NCI-H526 treated with DMSO at 0.1 percent for 48 hours (cell line): ENCODE measurements around the gene PER2.

ENCODE experiments used
- DNase-seq: peaks from one replicate; lab custom pipeline; 2025; lab: John Stamatoyannopoulos, UW

Gene PER2

DNA sequence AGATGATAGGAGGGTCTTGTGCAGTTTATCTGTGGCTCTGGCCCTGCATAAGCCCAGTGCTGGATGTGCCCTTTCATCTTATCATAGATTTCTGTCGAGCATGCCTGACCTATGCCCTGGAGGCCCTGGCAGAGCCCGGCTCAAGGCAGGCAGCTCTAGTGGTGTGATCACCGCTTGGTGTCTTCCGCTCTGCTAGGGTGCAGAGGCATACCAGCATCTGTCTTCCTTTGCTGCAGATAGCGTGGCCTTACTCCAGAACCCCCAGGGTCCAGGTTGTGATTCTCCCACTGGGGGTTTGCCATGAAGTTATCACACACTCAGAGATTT lies 18.2 kb upstream of the PER2 start:
- DNase-seq, result no peak

DNA sequence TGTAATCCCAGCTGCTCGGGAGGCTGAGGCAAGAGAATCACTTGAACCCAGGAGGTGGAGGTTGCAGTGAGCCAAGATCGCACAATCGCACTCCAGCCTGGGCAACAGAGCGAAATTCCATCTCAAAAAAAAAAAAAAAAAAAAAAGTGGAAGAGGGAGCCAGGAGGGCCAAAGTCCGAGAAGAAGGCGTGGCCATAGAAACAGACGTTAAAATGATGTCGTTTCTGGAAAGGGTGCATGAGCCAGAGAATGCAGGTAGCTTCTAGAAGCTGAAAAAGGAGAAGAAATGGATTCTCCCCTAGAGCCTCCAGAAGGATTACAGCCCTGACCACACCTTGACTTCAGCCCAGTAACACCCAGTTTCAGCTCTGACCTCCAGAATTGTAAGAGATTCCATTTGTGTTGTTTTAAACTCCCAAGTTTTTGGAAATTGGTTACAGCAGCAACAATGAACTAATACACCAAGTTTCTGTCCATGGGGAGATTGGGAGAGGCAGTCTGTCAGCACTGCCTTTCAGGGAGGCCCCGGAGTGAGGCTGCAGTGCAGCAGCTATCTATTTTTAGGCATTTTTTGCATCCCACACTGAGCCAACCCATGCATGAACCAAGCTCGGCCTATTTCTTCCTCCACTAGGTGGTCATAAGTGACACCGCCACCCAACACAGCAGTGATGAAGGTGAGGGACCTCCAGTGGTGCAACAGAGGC lies 17.7 kb upstream of the PER2 start:
- no peak for DNase-seq

DNA sequence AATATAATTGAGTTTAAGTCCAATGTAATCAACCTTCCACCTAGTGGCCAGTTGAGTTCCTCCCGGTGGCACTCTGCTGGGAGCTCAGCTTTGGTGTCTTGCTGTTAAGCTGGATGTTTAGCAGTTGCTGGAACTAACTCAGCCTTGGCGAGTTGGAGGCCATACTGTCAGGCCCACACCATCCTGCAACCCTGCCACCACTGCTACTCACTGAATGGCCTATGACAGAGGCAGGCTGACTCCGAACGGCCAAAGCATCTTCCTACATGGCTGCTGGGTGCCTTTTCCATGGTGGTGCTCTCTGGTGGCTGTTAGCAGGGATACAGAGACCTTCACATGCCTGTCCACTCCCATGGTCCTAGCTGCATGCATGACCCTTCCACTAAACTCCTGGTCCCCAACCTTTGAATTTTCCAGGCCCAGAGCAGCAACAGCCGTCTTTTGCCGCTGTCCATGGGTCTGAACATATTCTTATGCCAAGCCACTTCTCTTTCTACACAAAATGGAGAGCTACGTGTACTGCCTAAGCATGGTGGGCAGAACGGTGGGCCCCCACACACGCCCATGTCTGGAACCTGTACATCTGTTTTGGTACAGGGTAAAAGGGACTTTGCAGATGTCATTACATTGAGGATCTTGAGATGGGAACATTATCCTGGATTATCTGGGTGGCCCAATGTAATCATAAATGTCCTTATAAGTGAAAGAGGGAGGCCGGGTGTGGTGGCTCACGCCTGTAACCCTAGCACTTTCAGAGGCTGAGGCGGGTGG lies 16.9 kb upstream of the PER2 start:
- no peak for DNase-seq

DNA sequence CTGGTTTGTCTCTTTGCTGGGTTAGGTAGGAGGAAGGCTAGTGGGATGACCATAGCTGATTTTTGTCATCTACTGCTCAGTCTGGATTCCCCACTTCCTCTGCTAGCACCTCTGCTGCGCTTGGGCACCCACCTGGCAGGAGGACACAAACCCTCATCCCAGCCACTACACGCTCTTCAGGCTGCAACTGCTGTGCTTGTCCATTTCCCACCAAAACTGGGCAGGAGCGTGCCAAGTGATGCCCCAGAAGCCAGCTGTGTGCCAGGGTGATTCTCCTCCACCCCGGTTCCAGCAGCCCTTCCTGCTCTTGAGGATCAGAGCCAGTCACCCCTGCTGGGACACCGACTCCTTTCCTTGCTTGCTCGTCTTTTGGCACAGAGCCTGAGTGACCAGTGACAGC lies 15.7 kb upstream of the PER2 start:
- no peak for DNase-seq

DNA sequence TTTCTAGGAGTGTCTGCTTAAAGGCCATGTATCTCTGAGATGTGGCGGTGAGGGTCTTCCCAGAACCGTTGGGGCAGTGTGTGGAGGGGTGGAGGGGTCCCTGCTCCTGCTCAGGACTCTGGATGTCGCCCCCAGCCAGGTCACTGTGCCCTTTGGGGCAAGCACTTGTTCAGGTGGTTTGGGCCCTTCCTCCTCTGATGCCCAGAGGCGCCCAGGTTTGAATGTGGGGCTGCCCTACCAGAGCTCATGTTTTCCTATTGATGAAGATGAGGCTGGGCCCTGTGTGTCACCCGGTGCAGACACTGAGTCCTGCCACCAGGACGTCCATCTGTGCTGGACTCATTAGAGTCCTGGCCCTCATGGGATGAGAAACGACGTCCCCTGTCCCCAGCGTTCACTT lies 14.3 kb upstream of the PER2 start:
- DNase-seq, result no peak

DNA sequence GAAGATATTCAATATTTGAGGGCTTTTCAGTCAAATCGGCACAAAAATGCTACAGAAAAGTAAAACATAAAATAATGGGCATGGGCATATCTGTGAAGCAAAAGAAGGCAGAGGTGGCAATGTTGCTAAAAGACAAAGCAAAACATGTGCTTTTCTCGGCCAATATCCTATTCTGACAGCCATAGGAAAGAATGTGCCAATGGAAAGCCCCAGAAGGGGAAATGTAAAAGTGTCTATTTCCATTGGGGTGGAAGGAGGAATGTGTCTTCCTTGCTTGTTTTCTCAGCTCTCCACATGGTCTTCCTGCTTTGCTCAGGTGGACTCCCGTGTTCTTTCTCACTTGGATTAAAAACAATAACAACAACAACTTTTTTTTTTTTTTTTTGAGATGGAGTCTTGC lies 13.7 kb upstream of the PER2 start:
- no peak for DNase-seq

DNA sequence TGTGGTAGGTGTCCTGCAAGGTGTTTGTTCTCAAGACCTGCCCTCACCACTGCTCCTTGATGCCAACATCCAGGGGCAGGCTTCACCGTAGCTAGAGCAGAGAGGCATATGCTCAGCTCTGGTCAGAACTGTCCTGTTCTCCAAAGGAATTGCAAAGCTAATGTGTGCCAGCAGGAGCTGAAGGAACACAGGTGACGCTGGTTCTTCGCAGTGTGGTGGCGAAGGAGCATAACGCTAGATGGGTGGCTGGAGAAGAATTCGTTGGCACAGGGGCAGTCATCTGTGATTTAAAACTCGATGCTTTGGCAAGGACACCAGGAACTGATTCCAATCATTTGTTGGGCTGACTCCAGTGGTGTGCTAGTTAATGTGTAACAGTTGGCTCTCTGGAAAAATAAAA lies 11.4 kb upstream of the PER2 start:
- DNase-seq, result no peak

DNA sequence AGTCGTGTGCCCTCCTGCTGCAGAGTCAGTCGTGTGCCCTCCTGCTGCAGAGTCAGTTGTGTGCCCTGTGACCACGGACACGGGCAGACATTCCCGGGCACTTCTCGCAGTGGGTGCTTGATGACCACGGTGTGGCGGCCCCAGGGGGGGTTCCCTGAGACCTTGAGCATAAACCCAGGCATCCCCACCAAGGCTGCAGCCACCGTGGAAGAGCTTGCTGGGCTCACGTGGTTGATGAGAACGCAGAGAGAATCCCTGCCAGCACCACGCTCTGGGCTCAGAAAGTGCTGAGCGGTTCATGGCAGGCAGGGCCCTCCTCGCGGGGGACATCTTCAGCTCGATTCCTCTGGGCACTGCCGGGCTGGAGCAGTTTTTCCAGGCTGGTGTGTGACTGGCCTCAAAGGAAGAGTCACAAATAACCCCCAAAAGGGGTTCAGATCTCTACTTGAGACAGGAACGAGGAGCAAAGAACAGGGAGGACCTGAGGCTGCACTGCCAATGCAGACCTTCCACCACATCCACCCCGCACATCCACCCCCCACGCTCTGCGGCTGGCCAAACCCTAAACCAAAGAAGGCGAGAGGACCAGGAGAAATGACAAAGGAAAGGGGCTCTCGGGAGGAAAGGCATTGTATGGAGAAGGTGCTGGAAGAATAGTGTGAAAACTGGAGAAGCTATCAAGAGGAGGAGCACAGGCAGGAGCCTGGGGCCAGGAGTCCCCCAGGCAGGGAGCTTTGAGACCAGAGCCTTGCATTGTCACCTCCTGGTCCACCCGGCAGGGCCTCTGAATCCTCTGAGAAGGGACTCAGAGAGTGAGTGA lies 8.4 kb upstream of the PER2 start:
- DNase-seq, result no peak

DNA sequence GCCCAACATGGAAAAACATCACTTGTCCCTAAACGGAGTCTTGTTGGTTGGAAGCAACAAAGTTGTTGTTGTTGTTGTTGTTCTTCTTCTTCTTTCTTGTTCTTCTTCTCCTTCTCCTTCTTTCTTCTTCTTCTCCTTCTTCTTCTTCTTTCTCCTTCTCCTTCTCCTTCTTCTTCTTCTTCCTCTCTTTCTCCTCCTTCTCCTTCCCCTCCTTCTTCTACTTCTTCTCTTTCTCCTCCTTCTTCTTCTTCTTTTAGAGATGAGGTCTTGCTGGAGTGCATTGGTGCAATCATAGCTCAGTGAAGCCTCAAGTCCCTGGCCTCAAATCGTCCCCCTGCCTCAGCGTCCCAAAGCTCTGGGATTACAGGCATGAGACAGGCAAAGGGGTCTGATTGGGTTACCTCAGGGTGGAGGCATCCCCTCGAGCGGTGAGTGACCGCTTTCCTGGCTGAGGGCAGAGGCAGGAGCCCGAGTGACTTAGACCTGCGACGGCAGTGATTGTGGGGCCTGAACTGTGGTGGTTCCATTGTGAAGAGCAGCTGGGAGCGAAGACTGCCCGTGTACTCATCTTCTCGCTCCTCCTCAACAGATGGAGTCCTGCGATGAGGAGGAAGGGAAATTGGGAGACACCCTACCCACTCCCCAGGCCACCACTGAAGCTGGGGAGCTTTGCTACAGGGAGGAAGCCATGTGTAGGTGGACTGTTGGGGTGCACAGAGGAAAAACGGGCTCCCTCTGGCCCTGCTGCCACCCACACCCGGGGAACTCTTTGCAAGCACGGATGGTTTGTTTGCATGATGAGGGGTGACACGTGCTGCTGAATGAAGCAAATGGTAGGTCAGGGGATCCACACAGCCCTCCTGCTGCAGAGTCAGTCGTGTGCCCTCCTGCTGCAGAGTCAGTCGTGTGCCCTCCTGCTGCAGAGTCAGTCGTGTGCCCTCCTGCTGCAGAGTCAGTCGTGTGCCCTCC lies 7.0 kb upstream of the PER2 start:
- no peak for DNase-seq

DNA sequence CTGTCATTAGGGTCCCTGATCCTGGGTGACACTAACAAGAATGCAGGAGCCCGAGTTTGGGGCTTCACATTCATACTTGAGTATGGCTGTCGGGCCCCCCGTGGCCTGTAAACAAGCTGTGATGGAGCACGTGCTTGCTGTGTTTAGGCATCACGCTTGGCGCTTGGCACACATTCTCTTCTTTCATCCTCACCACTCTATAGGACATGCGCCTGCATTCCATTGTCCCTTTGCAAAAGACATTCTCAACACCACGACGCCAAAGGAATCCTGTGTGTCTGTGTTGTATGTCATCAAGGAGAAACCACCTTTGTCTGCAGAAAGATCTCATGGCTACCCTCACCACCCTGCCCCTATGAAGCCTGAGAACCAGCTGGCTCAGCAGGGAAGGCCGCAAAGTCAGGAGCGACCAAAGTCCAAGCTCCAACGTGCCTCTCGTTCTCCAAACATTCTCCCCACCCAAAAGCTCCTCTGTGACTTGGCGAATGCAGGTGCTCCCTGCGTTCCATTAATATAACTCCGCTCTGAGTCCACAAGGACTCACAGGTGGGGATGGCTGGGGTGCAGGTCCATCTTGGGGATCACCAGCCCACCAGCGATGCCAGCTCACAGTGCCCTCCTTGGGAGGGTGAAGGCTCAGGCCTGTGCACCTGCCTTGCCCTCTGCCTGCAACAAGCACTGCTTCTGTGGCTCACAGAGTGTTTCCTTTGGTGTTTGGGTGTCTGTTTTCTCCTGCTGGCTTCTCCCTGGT lies 6.2 kb upstream of the PER2 start:
- DNase-seq, result no peak

DNA sequence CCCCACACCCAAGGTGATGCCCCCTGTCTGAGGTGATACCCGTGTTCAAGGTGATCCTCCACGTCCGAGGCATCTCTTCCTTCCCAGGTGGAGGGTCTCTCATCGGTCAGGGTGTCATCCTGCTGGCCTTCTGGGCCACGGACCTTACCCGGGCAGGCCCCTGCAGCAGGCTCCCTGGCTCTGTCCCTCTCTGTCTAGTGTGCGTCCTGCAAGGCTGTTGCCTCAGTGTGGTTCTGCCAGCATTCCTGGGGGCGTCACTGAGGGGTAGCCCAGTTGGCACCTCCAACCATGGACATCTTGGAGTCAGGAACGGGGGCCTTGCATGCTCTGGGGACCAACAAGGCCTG lies 5.6 kb upstream of the PER2 start:
- no peak for DNase-seq

DNA sequence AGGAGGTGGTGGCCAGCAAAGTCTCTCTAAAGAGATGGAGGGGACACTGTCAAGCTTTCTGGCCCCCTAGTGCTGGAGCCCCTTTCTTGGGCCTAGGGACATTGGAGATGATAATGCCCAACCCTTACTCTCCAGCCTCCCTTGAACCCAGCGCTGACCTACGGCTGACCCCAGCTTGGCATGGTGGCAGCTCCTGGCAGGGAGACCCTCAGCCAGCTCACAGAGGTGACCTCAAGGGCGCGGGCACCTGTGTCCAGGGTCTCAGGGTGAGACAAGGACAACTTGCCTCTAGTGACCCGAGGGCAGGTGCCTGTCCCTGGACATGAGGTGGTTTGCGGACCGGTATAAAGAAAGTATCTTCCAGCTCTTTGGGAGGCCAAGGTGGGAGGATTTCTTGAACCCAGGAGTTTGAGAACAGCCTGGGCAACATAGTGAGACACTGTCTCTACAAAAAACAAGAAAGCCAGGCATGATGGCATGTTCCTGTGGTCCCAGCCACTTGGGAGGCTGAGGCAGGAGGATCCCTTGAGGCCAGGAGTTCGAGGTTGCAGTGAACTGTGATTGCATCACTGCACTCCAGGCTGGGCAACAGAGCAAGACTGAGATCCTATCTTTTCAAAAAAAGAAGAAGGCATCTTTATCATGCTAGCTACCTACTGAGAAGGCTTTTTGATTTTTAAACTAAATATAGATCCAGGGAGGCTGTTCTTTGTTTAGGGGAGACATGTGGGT lies 3.3 kb upstream of the PER2 start:
- DNase-seq, result no peak

DNA sequence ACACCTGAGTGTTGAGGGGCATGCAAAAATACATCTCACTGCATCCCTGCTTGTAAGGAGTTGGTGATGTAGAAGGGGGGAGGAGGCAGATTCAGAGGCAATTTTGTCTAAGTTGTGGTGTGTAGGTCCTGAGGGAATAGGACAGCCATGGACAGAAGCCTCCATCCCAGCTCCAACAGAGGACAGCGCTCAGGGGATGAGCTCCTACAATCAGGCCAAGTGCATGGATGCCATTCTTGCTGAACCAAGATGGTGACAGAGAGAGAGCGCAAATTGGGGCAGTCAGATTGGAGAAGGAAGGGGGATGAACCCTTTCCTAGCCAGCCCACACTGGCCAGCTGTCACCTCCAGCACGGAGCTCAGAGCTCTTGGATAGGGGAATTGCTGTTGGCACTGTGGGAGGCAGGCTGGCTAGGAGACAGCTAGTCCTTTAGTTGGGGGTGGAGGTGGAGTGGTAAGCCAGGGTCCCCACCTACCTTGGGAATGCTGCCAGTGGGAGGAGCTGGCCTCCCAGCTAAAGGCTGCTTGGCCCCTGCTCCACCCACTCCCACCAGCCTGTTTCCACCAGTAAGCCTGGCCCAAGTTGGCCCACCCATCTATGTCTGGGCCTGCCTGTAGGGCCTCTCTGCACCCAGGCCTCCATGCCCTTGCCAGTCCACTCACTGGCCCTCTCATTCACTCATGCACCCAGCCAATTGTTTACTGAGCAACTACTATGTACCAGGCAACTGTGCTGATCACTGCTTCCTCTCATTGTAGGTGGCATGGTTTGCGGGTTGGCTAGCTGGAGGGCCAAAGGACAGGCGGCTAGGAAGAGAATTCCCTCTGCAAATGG lies 2.5 kb upstream of the PER2 start:
- no peak for DNase-seq

DNA sequence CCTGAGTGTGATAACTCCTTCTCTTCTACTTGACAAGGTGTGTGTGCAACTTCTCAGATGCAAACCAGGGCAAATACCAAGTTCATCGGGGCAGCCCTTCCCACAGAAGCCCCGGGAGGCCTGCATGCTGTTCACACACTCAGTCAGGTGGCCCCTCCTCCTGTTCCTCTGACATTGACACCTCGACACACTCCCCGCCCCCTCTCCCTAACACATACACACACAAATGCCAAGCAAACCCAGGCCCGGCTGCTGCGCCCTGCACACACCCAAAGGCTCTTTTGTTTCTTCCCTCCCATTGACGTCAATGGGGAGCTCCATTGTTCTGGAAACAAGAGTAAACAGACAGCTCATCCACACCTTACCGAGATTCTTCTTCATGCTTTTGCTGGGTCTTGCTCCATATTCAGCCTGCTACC lies 1.7 kb upstream of the PER2 start:
- DNase-seq, result peak; percentile 75

DNA sequence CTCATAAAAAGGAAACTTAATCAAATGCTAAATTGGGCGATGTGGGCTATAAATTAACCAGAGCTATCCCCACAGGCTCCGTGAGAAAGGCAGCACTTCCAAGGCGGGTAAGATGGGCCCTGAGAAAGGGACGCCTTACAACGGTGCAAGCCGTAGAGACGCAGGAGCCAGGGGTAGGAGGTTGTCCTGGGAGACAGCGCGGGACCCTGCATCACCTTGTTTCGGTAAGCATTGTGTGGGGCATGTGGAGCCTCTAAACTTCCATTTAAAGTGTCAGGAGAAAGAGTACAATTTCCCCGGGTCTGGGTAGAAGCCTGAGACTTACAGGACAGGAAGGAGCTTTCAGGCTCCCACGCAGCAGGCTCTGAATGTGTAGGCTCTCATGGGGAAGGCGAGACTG lies 1.2 kb upstream of the PER2 start:
- no peak for DNase-seq

DNA sequence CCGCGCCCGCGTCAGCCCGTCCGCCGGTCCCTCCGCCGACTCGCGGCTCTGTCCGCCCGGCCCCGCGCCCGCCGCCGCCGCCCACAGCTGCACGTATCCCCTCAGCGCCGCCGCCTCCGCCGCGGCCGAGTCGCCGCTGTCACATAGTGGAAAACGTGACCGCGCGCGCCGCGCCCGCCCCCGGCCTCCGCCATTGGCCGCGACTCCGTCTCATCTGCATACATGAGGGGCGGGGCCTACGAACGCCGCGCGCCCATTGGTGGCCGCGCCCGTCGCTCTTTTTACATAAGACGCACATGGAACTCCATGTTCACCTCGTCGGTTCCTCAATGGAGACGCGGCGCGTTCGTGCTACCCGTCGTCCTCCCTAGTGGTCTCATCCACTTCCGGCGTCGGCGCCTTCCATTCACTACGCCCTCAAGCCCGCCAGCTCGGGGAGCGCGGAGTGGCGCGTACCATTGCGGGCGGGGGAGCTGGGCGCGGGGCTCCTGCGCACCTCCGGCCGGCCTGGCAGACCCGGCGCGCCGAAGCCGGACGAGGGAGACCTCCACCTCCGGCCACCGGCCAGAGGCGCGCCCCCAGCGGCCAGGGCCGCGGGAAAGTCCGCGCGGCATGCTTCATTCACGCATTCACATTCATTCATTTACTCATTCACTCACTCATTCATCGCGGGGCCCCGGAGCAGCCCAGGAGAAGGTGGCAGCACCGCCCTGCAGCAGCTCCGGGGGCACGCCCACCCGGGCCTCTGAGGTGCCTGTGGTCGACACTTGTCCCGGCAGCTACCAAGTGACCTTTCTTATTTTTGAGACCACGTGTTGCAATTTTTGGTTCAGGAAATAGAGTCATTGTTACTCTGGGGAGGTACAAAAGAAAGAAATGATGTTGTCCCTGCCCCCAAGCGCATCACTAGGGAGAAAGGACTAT lies 502 bp upstream of the PER2 start:
- peak; percentile 98 for DNase-seq

DNA sequence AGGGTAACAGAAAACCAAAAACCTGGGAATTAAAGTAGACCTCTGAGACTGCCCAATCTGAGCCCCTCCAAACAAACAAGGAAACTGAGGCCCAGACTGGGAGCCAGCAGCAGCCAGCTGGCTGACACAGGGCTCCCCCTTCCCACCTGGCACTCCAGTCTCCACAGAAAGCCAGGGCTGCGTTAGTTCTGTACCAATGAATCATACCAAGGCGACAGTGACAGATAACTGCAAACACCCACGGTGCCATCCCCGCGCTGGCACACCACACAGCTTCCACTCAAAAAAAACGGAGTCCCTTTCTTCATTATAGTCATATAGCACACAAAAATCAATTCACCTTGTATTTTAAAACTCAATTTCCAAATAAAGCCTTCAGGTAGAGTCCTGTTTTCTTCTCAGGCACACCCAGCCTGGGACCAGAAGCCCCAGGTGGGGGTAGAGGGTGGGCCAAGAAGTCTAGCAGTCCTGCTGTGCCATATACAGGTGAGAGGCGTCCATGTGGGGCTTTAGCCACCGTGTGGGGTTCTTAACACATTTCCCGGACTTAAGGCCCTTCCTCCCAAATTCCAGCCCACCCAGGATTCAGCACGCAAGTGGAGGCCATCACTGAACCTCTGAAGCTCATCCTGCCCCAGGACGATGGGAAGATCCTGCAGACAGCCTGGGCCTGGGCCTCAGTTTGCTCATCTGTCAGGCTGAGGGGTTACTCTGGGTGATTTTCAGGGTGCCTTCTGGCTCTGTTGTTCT lies 1.2 kb downstream of the PER2 start:
- no peak for DNase-seq

DNA sequence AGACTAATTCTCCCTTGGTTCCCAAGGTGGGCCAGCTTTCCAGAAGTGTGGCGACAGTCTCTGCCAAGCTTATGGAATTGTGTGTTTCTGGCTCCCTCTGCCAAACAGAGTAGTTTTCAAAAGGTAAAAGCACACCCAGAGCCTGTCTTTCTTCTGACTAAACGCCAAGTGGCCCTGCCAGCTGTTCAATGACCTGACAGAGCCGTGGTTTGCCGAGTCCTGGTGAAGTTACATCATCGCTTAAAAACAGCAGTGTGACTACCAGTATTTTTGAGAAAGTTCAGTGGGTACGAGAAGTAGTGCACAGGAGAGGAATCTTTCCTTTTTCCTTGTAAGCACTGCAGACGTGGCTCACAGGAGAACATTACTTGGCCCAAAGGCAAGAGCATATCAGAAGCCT lies 1.9 kb downstream of the PER2 start:
- peak; percentile 24 for DNase-seq
